ENCODE measurements around the gene PGAP6. TPM values are rescaled to one million over a fixed set of nuclear protein-coding genes. Genes with fewer than 3 reads are reported as not detected.
A peak's percentile ranks its signal among the peaks of the same experiment; 100 is the strongest.
"Not testable (repeated sequence)": the region's sequence is repeated elsewhere in the genome, so short reads cannot be mapped to it uniquely, and the experiment has no call there.

The PGAP6 gene
- total RNA-seq, 3 donors from 2014 or later = 77.3 to 134 (median 95.7) TPM

GRCh38 chr16:381012-381788, 578 bp downstream of the PGAP6 start:
- H3K4me1 ChIP-seq (ENCODE audit: low read depth) = peaks cover 18% of the 10 kb centered on the region
- H3K4me3 ChIP-seq = peak overlapping the region; percentile 85
- TF ChIP-seq CTCF (IDR thresholded peaks at IDR 0.05) = no peak
- peak; percentile 30 for ATAC-seq
- intact Hi-C loops (cut with DNase I, micrococcal nuclease) = no loop called here
- no peaks in the 10 kb centered on the region for H3K9me3 ChIP-seq
- H3K36me3 ChIP-seq (ENCODE audit: low read depth) = no peaks in the 10 kb centered on the region
- peak in 2 of 3 donors; percentile 72 for DNase-seq

GRCh38 chr16:380762-381011, 1.1 kb downstream of the PGAP6 start:
- intact Hi-C loops (cut with DNase I, micrococcal nuclease) = no loop called here
- peak; percentile 9 for ATAC-seq
- no peaks in the 10 kb centered on the region for H3K36me3 ChIP-seq (ENCODE audit: low read depth)
- peak overlapping the region; percentile 85 for H3K4me3 ChIP-seq
- H3K9me3 ChIP-seq = no peaks in the 10 kb centered on the region
- peaks cover 18% of the 10 kb centered on the region for H3K4me1 ChIP-seq (ENCODE audit: low read depth)
- DNase-seq = no peak
- no peak for TF ChIP-seq CTCF (IDR thresholded peaks at IDR 0.05)

- intact Hi-C loops (cut with DNase I, micrococcal nuclease) = no loop called here
- Histone ChIP-seq H3K4me1 (ENCODE audit: low read depth) (peaks cover 18% of the 10 kb centered on the region), H3K9me3 (no peaks in the 10 kb centered on the region), H3K36me3 (ENCODE audit: low read depth) (no peaks in the 10 kb centered on the region), H3K4me3 (no peak overlapping the region)
- DNase-seq (peak in 1 of 3 donors; percentile 28), ATAC-seq (no peak)
- TF ChIP-seq CTCF (IDR thresholded peaks at IDR 0.05) = no peak
Observed at GRCh38 chr16:379961-380761, 1.6 kb downstream of the PGAP6 start.

GRCh38 chr16:379183-379960, 2.4 kb downstream of the PGAP6 start:
- DNase-seq (peak; percentile 86 to 90 (median 88)), ATAC-seq (peak; percentile 75)
- Histone ChIP-seq H3K9me3 (no peaks in the 10 kb centered on the region), H3K36me3 (ENCODE audit: low read depth) (peaks cover 4% of the 10 kb centered on the region), H3K4me3 (no peak overlapping the region), H3K4me1 (ENCODE audit: low read depth) (peaks cover 18% of the 10 kb centered on the region)
- TF ChIP-seq CTCF (IDR thresholded peaks at IDR 0.05) = no peak
- intact Hi-C loops (cut with DNase I, micrococcal nuclease) = no loop called here

- no peak for TF ChIP-seq CTCF (IDR thresholded peaks at IDR 0.05)
- peaks cover 18% of the 10 kb centered on the region for H3K4me1 ChIP-seq (ENCODE audit: low read depth)
- no peak for ATAC-seq
- no peak overlapping the region for H3K4me3 ChIP-seq
- H3K36me3 ChIP-seq (ENCODE audit: low read depth) = peaks cover 9% of the 10 kb centered on the region
- intact Hi-C loops (cut with DNase I, micrococcal nuclease) = no loop called here
- no peaks in the 10 kb centered on the region for H3K9me3 ChIP-seq
- no peak for DNase-seq
Observed at GRCh38 chr16:378821-379182, 3.0 kb downstream of the PGAP6 start.

- H3K4me3 ChIP-seq; H3K9me3 ChIP-seq; intact Hi-C loops (cut with DNase I, micrococcal nuclease); ATAC-seq; H3K36me3 ChIP-seq (ENCODE audit: low read depth): not testable (repeated sequence)
- peak in 1 of 3 donors; percentile 43 for DNase-seq
- peaks cover 18% of the 10 kb centered on the region for H3K4me1 ChIP-seq (ENCODE audit: low read depth)
Observed at GRCh38 chr16:378113-378820, 3.5 kb downstream of the PGAP6 start.
